NCI-H460 (cell line): Measurements from ENCODE around the gene MAMDC2. TPM values are rescaled to one million over a fixed set of nuclear protein-coding genes. Genes with fewer than 3 reads are reported as not detected.

Experiments used
- DNase-seq: peaks from one replicate; pipeline ENCODE4 v3.0.0-alpha.2; 2016; ENCODE audit warnings: low read depth; ENCODE audit errors: extremely low read depth
- total RNA-seq: library from RNA; depleted of rRNA; stranded (reverse); fragments of >200 nt; shearing (Covaris generic); gene quantifications from 2 replicates; pipeline ENCODE4 v1.2.3, GENCODE V29; 2014

The MAMDC2 gene
- total RNA-seq, 1 experiment from 2014 or later: not detected

GRCh38 chr9:70100362-70100761 lies 56.7 kb downstream of the MAMDC2 start:
- DNase-seq: no peak

- no peak for DNase-seq
Observed at GRCh38 chr9:70101265-70101664, 57.6 kb downstream of the MAMDC2 start.

- no peak for DNase-seq
Observed at GRCh38 chr9:70105147-70105546, 61.5 kb downstream of the MAMDC2 start.

- no peak for DNase-seq
Observed at GRCh38 chr9:70106571-70106970, 62.9 kb downstream of the MAMDC2 start.

- DNase-seq: no peak
Observed at GRCh38 chr9:70107558-70107957, 63.9 kb downstream of the MAMDC2 start.

- no peak for DNase-seq
Observed at GRCh38 chr9:70108181-70108580, 64.5 kb downstream of the MAMDC2 start.

- no peak for DNase-seq
Observed at GRCh38 chr9:70110194-70111041, 66.8 kb downstream of the MAMDC2 start.

GRCh38 chr9:70111042-70111602 lies 67.5 kb downstream of the MAMDC2 start:
- peak; percentile 58 for DNase-seq

GRCh38 chr9:70111641-70112236 lies 68.1 kb downstream of the MAMDC2 start:
- no peak for DNase-seq

GRCh38 chr9:70112981-70113380 lies 69.3 kb downstream of the MAMDC2 start:
- no peak for DNase-seq

- DNase-seq: peak; percentile 55
Observed at GRCh38 chr9:70113403-70114022, 69.9 kb downstream of the MAMDC2 start.

- DNase-seq: no peak
Observed at GRCh38 chr9:70114898-70115297, 71.2 kb downstream of the MAMDC2 start.

GRCh38 chr9:70117835-70118319 lies 74.2 kb downstream of the MAMDC2 start:
- no peak for DNase-seq

- no peak for DNase-seq
Observed at GRCh38 chr9:70119786-70120185, 76.1 kb downstream of the MAMDC2 start.

GRCh38 chr9:70120834-70121510 lies 77.3 kb downstream of the MAMDC2 start:
- DNase-seq: no peak

- no peak for DNase-seq
Observed at GRCh38 chr9:70121818-70122436, 78.3 kb downstream of the MAMDC2 start.

- no peak for DNase-seq
Observed at GRCh38 chr9:70123695-70124094, 80.0 kb downstream of the MAMDC2 start.

GRCh38 chr9:70125621-70126263 lies 82.1 kb downstream of the MAMDC2 start:
- DNase-seq: no peak

GRCh38 chr9:70127036-70127435 lies 83.4 kb downstream of the MAMDC2 start:
- DNase-seq: no peak
